GM18907 (cell line): ENCODE measurements around the gene ATG14.
"Not testable (repeated sequence)": the region's sequence is repeated elsewhere in the genome, so short reads cannot be mapped to it uniquely, and the experiment has no call there.

ENCODE experiments used
- ATAC-seq: cut with Tn5 transposase; IDR thresholded peaks from one replicate; pipeline ENCODE4 v1.9.1; 2021; ENCODE audit warnings: mild to moderate bottlenecking, moderate library complexity; ENCODE audit not compliant: unreplicated experiment

ATG14 gene, protein sequence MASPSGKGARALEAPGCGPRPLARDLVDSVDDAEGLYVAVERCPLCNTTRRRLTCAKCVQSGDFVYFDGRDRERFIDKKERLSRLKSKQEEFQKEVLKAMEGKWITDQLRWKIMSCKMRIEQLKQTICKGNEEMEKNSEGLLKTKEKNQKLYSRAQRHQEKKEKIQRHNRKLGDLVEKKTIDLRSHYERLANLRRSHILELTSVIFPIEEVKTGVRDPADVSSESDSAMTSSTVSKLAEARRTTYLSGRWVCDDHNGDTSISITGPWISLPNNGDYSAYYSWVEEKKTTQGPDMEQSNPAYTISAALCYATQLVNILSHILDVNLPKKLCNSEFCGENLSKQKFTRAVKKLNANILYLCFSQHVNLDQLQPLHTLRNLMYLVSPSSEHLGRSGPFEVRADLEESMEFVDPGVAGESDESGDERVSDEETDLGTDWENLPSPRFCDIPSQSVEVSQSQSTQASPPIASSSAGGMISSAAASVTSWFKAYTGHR

DNA sequence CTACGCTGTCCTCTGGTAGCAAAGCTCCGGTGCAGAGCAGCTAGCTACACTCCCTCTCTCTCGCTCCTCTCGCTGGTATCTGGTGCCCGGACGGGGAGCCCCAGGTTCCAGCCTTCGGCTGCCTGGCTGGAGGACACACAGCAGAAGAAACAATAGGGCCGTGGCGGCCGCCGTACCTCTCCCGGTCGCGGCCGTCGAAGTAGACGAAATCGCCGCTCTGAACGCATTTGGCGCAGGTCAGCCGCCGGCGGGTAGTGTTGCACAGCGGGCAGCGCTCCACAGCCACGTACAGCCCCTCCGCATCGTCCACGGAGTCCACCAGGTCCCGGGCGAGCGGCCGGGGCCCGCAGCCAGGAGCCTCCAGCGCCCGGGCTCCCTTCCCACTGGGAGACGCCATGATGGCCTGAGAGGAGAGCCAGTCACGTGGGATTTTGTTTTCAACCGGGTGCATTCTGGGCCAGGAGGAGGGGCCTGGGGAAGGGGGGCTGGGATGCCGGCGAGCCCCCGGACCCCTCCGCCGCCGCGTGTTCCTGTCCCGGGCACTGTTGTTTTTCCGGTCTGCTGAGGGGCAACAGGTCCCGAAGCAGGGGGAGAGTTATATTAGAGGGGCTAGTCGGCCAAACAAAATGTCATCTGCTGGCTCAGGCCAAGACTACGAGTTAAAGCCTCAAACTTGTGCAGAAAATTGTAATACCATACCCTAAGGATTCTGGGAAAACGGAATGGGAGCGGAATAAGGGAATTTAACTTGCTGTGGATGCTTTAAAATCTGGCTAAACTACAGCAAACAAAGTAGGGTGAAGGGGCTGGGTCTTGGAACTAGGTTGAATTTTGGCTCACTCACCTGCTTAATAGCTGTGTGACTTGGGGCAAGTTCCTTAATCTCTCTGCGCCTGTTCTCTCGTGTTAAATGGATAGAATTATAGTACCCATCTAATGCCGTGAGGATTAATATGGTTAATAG lies at the start of gene ATG14:
ATG14 (minus strand) TSS at position 405 of the 964 bp plus-strand sequence; CDS start at position 397, 8 bp downstream.
- ATAC-seq: peak; percentile 93

GRCh38 chr14:55458800-55459515 lies 47.3 kb upstream of the ATG14 start:
- peak; percentile 90 for ATAC-seq

- ATAC-seq: no peak
Observed at GRCh38 chr14:55457496-55457895, 45.9 kb upstream of the ATG14 start.

DNA sequence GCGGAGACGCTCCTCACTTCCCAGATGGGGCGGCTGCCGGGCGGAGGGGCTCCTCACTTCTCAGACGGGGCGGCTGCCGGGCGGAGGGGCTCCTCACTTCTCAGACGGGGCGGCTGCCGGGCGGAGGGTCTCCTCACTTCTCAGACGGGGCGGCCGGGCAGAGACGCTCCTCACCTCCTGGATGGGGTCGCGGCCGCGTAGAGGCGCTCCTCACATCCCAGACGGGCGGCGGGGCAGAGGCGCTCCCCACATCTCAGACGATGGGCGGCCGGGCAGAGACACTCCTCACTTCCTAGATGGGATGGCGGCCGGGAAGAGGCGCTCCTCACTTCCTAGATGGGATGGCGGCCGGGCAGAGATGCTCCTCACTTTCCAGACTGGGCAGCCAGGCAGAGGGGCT lies 44.8 kb upstream of the ATG14 start:
- not testable (repeated sequence) for ATAC-seq

GRCh38 chr14:55454264-55455002 lies 42.8 kb upstream of the ATG14 start:
- no peak for ATAC-seq

GRCh38 chr14:55451950-55452349 lies 40.3 kb upstream of the ATG14 start:
- ATAC-seq: no peak

- peak; percentile 19 for ATAC-seq
Observed at GRCh38 chr14:55451398-55451797, 39.8 kb upstream of the ATG14 start.

DNA sequence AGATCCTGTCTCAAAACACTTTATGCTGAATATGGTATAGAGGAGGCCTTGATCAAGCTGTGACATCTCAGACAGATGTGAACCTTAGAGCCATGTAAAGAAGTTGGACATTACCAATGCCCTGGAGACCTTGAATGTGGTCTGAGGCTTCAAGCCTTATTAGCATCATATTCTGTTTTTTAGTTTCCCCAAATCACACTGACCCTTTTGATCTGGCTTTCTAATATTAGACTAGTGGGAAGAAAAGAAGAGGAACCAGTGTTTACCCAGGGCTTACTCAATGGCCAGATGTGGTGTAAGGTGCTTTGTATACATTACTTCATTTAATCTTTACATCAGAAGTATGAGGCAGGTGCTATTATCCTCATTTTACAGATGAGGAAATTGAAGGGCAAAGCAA lies 39.4 kb upstream of the ATG14 start:
- peak; percentile 73 for ATAC-seq

- ATAC-seq: no peak
Observed at GRCh38 chr14:55450539-55450938, 38.9 kb upstream of the ATG14 start.

GRCh38 chr14:55450124-55450523 lies 38.5 kb upstream of the ATG14 start:
- ATAC-seq: no peak

- ATAC-seq: no peak
Observed at GRCh38 chr14:55449116-55449515, 37.5 kb upstream of the ATG14 start.

DNA sequence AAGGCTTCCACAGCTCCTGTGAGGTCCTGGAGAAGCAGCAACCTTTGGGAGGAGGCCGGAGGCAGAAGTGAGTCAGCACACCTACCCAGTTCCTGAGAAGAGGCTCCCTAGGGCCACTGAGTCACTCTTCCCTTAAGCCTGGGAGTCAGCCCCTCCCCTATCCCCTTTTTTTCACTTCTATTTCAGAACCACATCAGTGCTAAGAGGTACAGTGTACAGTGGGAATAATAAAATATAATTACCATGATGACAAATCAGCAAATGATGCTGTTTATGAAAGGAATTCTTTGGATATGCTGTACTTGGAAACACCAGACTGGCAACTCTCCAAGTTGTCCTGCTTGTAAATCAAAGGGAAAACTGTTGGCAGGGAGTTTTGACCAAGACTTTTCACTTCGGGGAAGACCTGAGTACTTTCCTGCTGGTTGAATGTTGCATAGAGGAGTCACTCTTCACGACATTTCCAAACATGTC lies 36.5 kb upstream of the ATG14 start:
- no peak for ATAC-seq

DNA sequence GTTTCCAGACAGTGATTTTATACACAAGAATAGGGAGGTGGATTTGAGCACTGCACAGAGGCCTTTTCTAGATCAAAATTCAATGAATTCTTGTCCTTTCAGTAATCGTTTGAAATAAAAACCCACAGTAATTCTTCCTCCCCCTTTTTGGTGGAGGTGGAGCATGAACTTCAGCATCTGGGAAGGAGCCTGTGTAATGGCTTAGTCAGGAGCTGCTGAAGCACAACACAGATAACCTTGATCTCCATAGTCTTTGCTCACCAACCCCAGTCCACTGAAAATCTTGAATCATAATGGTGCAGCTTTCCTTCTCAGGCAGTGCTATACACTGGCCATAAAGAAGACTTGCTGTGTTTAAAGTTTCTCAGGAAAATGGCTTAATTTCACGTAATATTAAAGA lies 35.2 kb upstream of the ATG14 start:
- no peak for ATAC-seq

DNA sequence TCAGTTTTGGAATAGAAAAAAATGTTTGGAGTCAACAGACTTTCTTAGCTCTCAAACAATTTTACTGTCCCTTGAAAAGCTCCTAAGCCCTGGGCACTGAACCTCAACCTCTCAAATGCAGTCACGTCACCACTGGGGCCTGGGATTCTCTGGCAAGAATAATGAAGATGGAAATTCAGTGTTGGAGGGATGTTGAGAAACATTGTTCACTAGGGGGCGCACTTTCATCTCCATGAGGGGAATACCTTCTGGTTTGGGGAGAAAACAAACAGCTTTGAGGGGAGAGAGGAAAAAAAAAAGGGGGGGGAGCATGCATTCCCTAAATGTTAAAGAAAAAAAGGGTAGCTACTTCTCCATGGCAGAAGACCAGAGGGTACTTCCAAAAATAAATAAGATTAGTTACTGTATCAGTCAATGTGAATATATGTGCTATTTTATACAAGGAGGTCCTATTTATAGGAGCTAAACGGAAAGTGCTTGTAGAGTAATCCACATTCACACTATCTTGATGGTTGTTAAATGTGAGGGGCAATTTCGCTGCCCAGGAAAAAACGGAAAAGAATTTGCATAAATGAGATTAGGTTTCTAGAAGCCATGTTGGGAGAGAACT lies 34.6 kb upstream of the ATG14 start:
- ATAC-seq: no peak

GRCh38 chr14:55441286-55441685 lies 29.7 kb upstream of the ATG14 start:
- no peak for ATAC-seq

- no peak for ATAC-seq
Observed at GRCh38 chr14:55440385-55440784, 28.8 kb upstream of the ATG14 start, which contains the start of gene TBPL2. Gene TBPL2, minus strand, starts transcription at chr14:55440616. Its CDS starts 167 bp downstream, at chr14:55440449.

- peak; percentile 69 for ATAC-seq
Observed at GRCh38 chr14:55438066-55438683, 26.5 kb upstream of the ATG14 start.

DNA sequence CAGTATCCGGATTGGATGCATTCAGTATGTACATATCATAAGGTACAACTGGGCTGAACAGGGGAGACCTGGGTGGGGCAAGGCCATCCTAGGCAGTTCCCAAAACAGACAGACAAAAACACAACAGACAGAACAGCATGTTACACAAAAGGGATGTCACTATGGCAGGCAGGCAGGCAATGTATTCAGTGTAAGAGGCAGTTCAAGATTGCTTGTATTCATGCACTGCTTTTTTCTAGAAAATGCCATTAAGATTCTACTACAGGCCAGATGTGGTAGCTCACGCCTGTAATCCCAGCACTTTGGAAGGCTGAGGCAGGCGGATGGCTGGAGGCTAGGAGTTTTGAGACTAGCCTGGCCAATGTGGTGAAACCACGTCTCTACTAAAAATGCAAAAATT lies 25.3 kb upstream of the ATG14 start:
- no peak for ATAC-seq

GRCh38 chr14:55436519-55436918 lies 24.9 kb upstream of the ATG14 start:
- ATAC-seq: no peak
